ENCODE results near the gene RIPPLY3.
"Not testable (repeated sequence)": the region's sequence is repeated elsewhere in the genome, so short reads cannot be mapped to it uniquely, and the experiment has no call there.

Gene RIPPLY3

GRCh38 chr21:36994501-36995158 lies 11.9 kb upstream of the RIPPLY3 start:
- Mint-ChIP-seq H3K4me1 (peaks cover 6% of the 10 kb centered on the region), H3K9me3 (no peaks in the 10 kb centered on the region), H3K4me3 (no peak overlapping the region), H3K27ac (no peak overlapping the region), H3K36me3 (peaks cover 6% of the 10 kb centered on the region)
- ATAC-seq (no peak), DNase-seq (ENCODE audit: low spot score in 2 of 2) (no peak)

GRCh38 chr21:36995285-36995684 lies 11.2 kb upstream of the RIPPLY3 start:
- not testable (repeated sequence) for ATAC-seq; H3K36me3 Mint-ChIP-seq; H3K4me1 Mint-ChIP-seq; H3K27ac Mint-ChIP-seq; DNase-seq (ENCODE audit: low spot score in 2 of 2); H3K4me3 Mint-ChIP-seq; H3K9me3 Mint-ChIP-seq

- ATAC-seq (no peak), DNase-seq (ENCODE audit: low spot score in 2 of 2) (no peak)
- Mint-ChIP-seq H3K4me3 (no peak overlapping the region), H3K36me3 (no peaks in the 10 kb centered on the region), H3K9me3 (no peaks in the 10 kb centered on the region), H3K4me1 (no peaks in the 10 kb centered on the region), H3K27ac (no peak overlapping the region)
Observed at GRCh38 chr21:36999131-36999898, 7.2 kb upstream of the RIPPLY3 start.

DNA sequence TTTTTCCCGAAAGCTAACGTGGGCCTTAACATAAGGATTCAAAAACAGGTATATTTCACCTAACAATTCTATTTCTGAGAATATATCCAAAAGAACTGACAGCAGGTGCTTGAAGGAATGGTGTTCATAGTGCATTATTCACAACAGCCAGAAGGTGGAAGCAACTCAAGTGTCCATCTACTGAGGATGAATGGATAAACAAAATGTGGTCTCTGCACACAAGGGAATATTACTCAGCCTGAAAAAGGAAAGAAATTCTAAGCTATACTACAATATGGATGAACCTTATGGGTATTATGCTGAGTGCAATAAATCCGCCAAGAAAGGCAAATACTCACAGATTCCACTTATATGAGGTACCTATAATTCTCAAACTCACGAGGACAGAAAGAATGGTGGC lies 6.1 kb upstream of the RIPPLY3 start:
- no peak for ATAC-seq
- H3K4me1 Mint-ChIP-seq, result no peaks in the 10 kb centered on the region
- H3K9me3 Mint-ChIP-seq, result no peaks in the 10 kb centered on the region
- H3K27ac Mint-ChIP-seq, result no peak overlapping the region
- no peak for DNase-seq (ENCODE audit: low spot score in 2 of 2)
- H3K36me3 Mint-ChIP-seq, result no peaks in the 10 kb centered on the region
- no peak overlapping the region for H3K4me3 Mint-ChIP-seq

- Mint-ChIP-seq H3K36me3 (no peaks in the 10 kb centered on the region), H3K4me3 (no peak overlapping the region), H3K27ac (no peak overlapping the region), H3K4me1 (no peaks in the 10 kb centered on the region), H3K9me3 (no peaks in the 10 kb centered on the region)
- DNase-seq (ENCODE audit: low spot score in 2 of 2) (no peak), ATAC-seq (no peak)
Observed at GRCh38 chr21:37001441-37001840, 5.1 kb upstream of the RIPPLY3 start.

DNA sequence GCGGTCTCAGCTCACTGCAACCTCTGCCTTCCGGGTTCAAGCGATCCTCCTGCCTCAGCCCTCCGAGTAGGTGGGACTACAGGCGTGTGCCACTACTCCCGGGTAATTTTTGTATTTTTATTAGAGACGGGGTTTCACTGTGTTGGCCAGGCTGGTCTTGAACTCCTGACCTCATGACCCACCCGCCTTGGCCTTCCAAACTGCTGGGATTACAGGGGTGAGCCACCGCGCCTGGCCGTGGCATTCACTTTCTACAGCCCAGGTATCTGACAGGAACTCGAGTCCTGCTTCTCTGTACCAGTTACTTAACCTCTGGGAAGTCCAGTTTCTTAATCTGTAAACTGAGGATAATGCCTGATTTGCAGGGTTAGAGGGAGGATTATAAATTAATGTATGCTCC lies 3.7 kb upstream of the RIPPLY3 start:
- not testable (repeated sequence) for H3K4me1 Mint-ChIP-seq; H3K9me3 Mint-ChIP-seq; H3K36me3 Mint-ChIP-seq; H3K4me3 Mint-ChIP-seq; H3K27ac Mint-ChIP-seq; ATAC-seq; DNase-seq (ENCODE audit: low spot score in 2 of 2)

GRCh38 chr21:37003917-37004316 lies 2.6 kb upstream of the RIPPLY3 start:
- ATAC-seq, H3K4me1 Mint-ChIP-seq: not testable (repeated sequence)

GRCh38 chr21:37005548-37006485 lies 685 bp upstream of the RIPPLY3 start:
- no peak for ATAC-seq
- no peaks in the 10 kb centered on the region for H3K36me3 Mint-ChIP-seq
- peak overlapping the region; percentile 51 for H3K4me3 Mint-ChIP-seq
- no peaks in the 10 kb centered on the region for H3K9me3 Mint-ChIP-seq
- DNase-seq (ENCODE audit: low spot score in 2 of 2), result no peak
- no peak overlapping the region for H3K27ac Mint-ChIP-seq
- peaks cover 4% of the 10 kb centered on the region for H3K4me1 Mint-ChIP-seq

More at GRCh38 chr21:37003917-37004316, 2.6 kb upstream of the RIPPLY3 start:
- not testable (repeated sequence) for H3K9me3 Mint-ChIP-seq; H3K27ac Mint-ChIP-seq; H3K4me3 Mint-ChIP-seq; DNase-seq (ENCODE audit: low spot score in 2 of 2); H3K36me3 Mint-ChIP-seq

DNA sequence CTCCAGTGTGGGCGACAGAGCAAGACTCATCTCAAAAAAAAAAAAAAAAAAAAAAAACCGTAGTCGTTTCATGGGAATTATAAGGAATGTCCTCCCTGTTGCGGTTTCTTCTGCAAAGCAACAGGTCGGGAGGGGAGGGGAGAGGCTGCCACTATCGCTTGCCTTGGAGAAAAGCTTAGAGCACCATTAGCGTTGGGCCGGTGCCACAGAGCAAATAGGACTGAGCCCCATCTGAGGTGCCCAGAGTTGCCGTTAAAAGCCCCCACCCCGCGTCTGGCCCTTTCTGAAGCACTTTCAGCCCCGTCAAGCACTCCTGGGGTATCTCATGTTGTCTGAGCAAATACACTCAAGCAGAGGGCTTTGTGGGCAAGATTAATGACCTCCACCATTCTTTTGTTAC lies 2.2 kb downstream of the RIPPLY3 start:
- ATAC-seq, result no peak
- H3K4me1 Mint-ChIP-seq, result peaks cover 4% of the 10 kb centered on the region
- H3K27ac Mint-ChIP-seq, result no peak overlapping the region
- no peaks in the 10 kb centered on the region for H3K9me3 Mint-ChIP-seq
- no peak overlapping the region for H3K4me3 Mint-ChIP-seq
- no peaks in the 10 kb centered on the region for H3K36me3 Mint-ChIP-seq
- DNase-seq (ENCODE audit: low spot score in 2 of 2), result no peak

DNA sequence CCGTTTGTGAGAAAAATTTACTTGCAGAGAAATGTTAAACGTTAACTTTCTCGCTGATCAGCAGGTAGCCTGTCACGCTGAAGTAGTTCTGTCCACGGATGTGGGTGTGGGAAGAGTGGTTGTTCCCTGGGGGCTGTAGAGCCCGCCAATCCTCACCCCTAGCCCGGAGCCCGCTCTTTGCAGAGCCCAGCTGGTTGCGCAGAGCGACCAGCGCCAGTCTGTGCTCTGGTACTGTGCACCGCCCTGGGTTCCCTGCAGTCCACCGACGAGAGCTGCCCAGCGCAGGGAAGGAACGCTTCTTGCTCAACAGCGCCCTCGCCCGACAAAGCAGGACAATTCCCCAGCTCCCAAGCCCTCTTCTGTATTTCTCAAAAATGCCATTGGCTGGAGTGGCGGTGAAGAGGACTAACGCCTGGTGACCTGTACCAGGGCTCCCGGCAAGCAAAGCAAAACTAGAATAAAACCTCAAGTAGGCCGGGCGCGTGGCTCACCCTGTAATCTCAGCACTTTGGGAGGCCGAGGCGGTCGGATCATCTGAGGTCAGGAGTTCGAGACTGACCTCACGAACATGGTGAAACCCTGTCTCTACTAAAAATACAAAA lies 3.3 kb downstream of the RIPPLY3 start:
- peak; percentile 94 for ATAC-seq
- Mint-ChIP-seq H3K27ac (no peak overlapping the region), H3K4me1 (peaks cover 4% of the 10 kb centered on the region), H3K9me3 (no peaks in the 10 kb centered on the region), H3K4me3 (peak overlapping the region; percentile 60), H3K36me3 (no peaks in the 10 kb centered on the region)
- DNase-seq (ENCODE audit: low spot score in 2 of 2), result peak; percentile 78 to 90

- ATAC-seq (no peak), DNase-seq (ENCODE audit: low spot score in 2 of 2) (no peak)
- H3K36me3 Mint-ChIP-seq, result no peaks in the 10 kb centered on the region
- no peaks in the 10 kb centered on the region for H3K9me3 Mint-ChIP-seq
- H3K27ac Mint-ChIP-seq, result no peak overlapping the region
- no peaks in the 10 kb centered on the region for H3K4me1 Mint-ChIP-seq
- no peak overlapping the region for H3K4me3 Mint-ChIP-seq
Observed at GRCh38 chr21:37017951-37018679, 11.6 kb downstream of the RIPPLY3 start.

DNA sequence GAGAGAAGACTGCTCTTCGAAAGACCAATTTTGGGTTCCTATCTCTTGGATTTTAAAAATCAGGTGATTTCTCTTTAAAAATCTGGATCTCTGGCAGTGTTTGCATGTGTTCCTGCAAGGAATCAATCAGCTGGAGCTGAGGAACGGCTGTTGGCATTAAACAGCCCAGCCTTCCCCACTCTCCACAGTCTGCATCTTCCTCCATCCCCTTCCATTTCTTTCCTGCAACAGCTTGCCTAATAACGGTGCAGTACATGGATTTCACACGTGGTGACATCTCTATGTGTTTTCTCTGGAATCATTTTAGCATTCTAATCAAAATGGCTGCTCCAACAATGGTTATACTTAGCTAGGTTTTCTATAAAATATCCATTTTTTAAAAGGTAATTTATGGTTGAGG lies 20.0 kb downstream of the RIPPLY3 start:
- Mint-ChIP-seq H3K36me3 (no peaks in the 10 kb centered on the region), H3K27ac (no peak overlapping the region), H3K9me3 (no peaks in the 10 kb centered on the region), H3K4me3 (no peak overlapping the region), H3K4me1 (no peaks in the 10 kb centered on the region)
- ATAC-seq (no peak), DNase-seq (ENCODE audit: low spot score in 2 of 2) (no peak)

DNA sequence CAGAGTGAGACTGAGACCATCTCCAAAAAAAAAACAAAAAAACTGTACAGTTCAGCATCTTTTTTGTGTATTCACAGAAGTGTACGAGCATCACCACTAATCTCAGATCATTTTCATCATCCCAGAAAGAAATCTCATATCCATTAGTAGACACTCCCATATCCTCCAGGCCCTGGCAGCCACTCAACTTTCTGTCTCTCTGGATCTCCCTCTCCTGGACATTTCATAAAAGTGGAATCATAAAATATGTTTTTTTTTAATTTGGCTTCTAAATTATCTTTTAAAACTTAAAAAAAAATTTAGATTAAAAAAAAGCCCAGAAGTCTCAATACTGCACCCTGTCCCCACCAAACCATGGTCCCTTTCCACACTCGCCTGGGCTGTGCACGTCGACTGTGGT lies 22.1 kb downstream of the RIPPLY3 start:
- no peaks in the 10 kb centered on the region for H3K36me3 Mint-ChIP-seq
- H3K27ac Mint-ChIP-seq, result no peak overlapping the region
- no peak overlapping the region for H3K4me3 Mint-ChIP-seq
- no peaks in the 10 kb centered on the region for H3K9me3 Mint-ChIP-seq
- no peak for ATAC-seq
- no peaks in the 10 kb centered on the region for H3K4me1 Mint-ChIP-seq
- no peak for DNase-seq (ENCODE audit: low spot score in 2 of 2)

DNA sequence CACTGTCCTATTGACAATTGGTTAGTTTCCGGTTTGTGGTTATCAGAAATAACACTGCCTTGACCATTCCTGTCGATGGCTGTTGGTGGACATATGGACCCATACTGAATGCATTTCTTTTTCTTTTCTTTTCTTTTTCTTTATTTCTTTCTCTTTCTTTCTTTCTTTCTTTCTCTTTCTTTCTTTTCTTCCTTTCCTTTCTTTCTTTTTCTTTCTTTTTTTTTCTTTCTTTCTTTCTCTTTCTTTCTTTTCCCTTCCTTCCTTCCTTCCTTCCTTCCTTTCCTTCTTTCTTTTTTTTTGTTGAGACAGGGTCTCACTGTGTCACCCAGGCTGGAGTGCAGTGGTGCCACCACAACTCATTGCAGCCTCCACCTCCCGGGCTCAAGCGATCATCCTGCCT lies 24.4 kb downstream of the RIPPLY3 start:
- H3K27ac Mint-ChIP-seq, result no peak overlapping the region
- H3K4me1 Mint-ChIP-seq, result no peaks in the 10 kb centered on the region
- no peak overlapping the region for H3K4me3 Mint-ChIP-seq
- no peaks in the 10 kb centered on the region for H3K9me3 Mint-ChIP-seq
- ATAC-seq (no peak), DNase-seq (ENCODE audit: low spot score in 2 of 2) (no peak)
- no peaks in the 10 kb centered on the region for H3K36me3 Mint-ChIP-seq

DNA sequence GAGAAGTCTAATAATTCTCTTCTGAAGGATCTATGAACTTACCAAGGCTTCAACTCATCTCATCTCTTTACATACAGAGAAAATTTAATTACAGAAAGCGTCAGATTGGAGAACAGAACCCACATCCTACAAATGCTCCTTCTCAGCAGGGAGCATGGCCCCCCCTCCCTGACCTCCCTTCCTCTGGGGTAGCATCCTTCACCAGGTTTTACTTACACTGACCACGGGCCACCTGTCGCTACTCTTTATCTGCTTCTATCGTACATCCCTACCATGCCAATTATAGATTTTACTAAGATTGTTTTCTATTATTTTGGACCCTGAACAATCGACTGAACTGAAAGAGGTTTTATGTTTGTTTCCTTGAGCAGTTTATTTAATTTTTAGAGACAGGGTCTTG lies 25.8 kb downstream of the RIPPLY3 start:
- DNase-seq (ENCODE audit: low spot score in 2 of 2) (no peak), ATAC-seq (no peak)
- Mint-ChIP-seq H3K9me3 (no peaks in the 10 kb centered on the region), H3K27ac (no peak overlapping the region), H3K36me3 (no peaks in the 10 kb centered on the region), H3K4me3 (no peak overlapping the region), H3K4me1 (no peaks in the 10 kb centered on the region)
